Smooth muscle cell (in vitro differentiated cells): ENCODE measurements around the gene HSH2D. TPM values are rescaled to one million over a fixed set of nuclear protein-coding genes. Genes with fewer than 3 reads are reported as not detected.

Experiments used
- DNase-seq: peaks from one replicate; lab custom pipeline; 2025; ENCODE audit not compliant: unreplicated experiment; lab: John Stamatoyannopoulos, UW
- H2AFZ ChIP-seq: fragments of 200-600 bp; sonication (generic); 2 replicates; pipeline ENCODE4 v1.6.0; 2016; ENCODE audit warnings: antibody characterized with exemption, low read depth, mild to moderate bottlenecking
- H3F3A ChIP-seq: fragments of 200-600 bp; sonication (generic); 2 replicates; pipeline ENCODE4 v1.6.0; 2017; ENCODE audit warnings: antibody characterized with exemption, low read depth
- H3K27ac ChIP-seq: fragments of 200-600 bp; sonication (generic); 2 replicates; pipeline ENCODE4 v1.5.1; 2016; ENCODE audit warnings: low read depth, mild to moderate bottlenecking
- H3K27me3 ChIP-seq: fragments of 200-600 bp; sonication (generic); 2 replicates; pipeline ENCODE4 v1.6.1; 2016; ENCODE audit warnings: low read depth, mild to moderate bottlenecking
- H3K36me3 ChIP-seq: fragments of 200-600 bp; sonication (generic); 2 replicates; pipeline ENCODE4 v1.5.1; 2016; ENCODE audit warnings: low read depth
- H3K4me1 ChIP-seq: fragments of 200-600 bp; sonication (generic); 2 replicates; pipeline ENCODE4 v1.5.1; 2016; ENCODE audit warnings: low read depth
- H3K4me2 ChIP-seq: fragments of 200-600 bp; sonication (generic); 2 replicates; pipeline ENCODE4 v1.6.0; 2016; ENCODE audit warnings: mild to moderate bottlenecking
- H3K4me3 ChIP-seq: fragments of 200-600 bp; sonication (generic); 2 replicates; pipeline ENCODE4 v1.5.1; 2016; ENCODE audit warnings: mild to moderate bottlenecking
- H3K79me2 ChIP-seq: fragments of 200-600 bp; sonication (generic); 2 replicates; pipeline ENCODE4 v1.6.0; 2016; ENCODE audit warnings: low read depth, mild to moderate bottlenecking
- H3K9ac ChIP-seq: fragments of 200-600 bp; sonication (generic); 2 replicates; pipeline ENCODE4 v1.6.0; 2016; ENCODE audit warnings: low read depth
- H3K9me3 ChIP-seq: fragments of 200-600 bp; sonication (generic); replicated peaks from 2 replicates; pipeline ENCODE4 v1.5.1; 2016; ENCODE audit warnings: low read depth
- H4K20me1 ChIP-seq: fragments of 200-600 bp; sonication (generic); 2 replicates; pipeline ENCODE4 v1.6.0; 2016; ENCODE audit warnings: low read depth
- CTCF ChIP-seq: fragments of 200-600 bp; sonication (generic); IDR thresholded peaks from 2 replicates; pipeline ENCODE4 v1.5.1; 2017; ENCODE audit warnings: borderline replicate concordance, mild to moderate bottlenecking, antibody characterized with exemption; ENCODE audit not compliant: insufficient read depth, poor library complexity, severe bottlenecking
- WGBS: methylation state at CpG from one replicate; pipeline ENCODE4 v1.1.7; 2016; ENCODE audit warnings: low lambda C conversion rate; 5-methylcytosine and 5-hydroxymethylcytosine counted together
- polyA plus RNA-seq: library from polyadenylated mRNA; unstranded; fragments of >200 nt; fragmentation: Nextera tagmentation; extraction: Ambion mirVana; gene quantifications from 2 replicates; pipeline ENCODE4 v1.2.1, GENCODE V29; 2016
- total RNA-seq: library from RNA; depleted of rRNA; stranded (reverse); fragments of >200 nt; gene quantifications from 2 replicates; pipeline ENCODE4 v1.2.3, GENCODE V29; 2014

Gene HSH2D
- total and polyA plus RNA-seq, 2 experiments from 2014 or later: 0.17 TPM; not detected in 1

- Histone ChIP-seq H3K4me1 (no peaks in the 10 kb centered on the region), H3K27ac (no peak overlapping the region), H3K79me2 (no peaks in the 10 kb centered on the region), H2AFZ (no peak overlapping the region), H3K9me3 (no peaks in the 10 kb centered on the region), H3K36me3 (no peaks in the 10 kb centered on the region), H3K27me3 (no peaks in the 10 kb centered on the region), H3K4me3 (no peak overlapping the region), H3K9ac (no peak overlapping the region), H3F3A (no peaks in the 10 kb centered on the region), H3K4me2 (no peak overlapping the region), H4K20me1 (no peaks in the 10 kb centered on the region)
- no peak for DNase-seq
- 91% methylated on average over 9 of the region's 9 CpGs for WGBS
- TF ChIP-seq CTCF: no peak
Measured at GRCh38 chr19:16142032-16142580, 1.4 kb upstream of the HSH2D start.

- 88% methylated on average over 1 of the region's 1 CpG for WGBS
- no peak for DNase-seq
- H3K4me2 ChIP-seq: no peak overlapping the region
- no peaks in the 10 kb centered on the region for H4K20me1 ChIP-seq
- no peaks in the 10 kb centered on the region for H3K36me3 ChIP-seq
- H2AFZ ChIP-seq: no peak overlapping the region
- no peak for TF ChIP-seq CTCF
- H3K79me2 ChIP-seq: no peaks in the 10 kb centered on the region
- no peaks in the 10 kb centered on the region for H3K9me3 ChIP-seq
- no peak overlapping the region for H3K4me3 ChIP-seq
- H3K27me3 ChIP-seq: no peaks in the 10 kb centered on the region
- no peaks in the 10 kb centered on the region for H3F3A ChIP-seq
- no peak overlapping the region for H3K27ac ChIP-seq
- H3K4me1 ChIP-seq: no peaks in the 10 kb centered on the region
- no peak overlapping the region for H3K9ac ChIP-seq
Measured at GRCh38 chr19:16144216-16144581, 714 bp downstream of the HSH2D start.

GRCh38 chr19:16146112-16146511 is 2.6 kb downstream of the HSH2D start:
- no peak overlapping the region for H3K4me3 ChIP-seq
- TF ChIP-seq CTCF: no peak
- no peaks in the 10 kb centered on the region for H4K20me1 ChIP-seq
- DNase-seq: no peak
- no peak overlapping the region for H3K9ac ChIP-seq
- H3K4me1 ChIP-seq: no peaks in the 10 kb centered on the region
- H3F3A ChIP-seq: no peaks in the 10 kb centered on the region
- no peaks in the 10 kb centered on the region for H3K27me3 ChIP-seq
- no peaks in the 10 kb centered on the region for H3K79me2 ChIP-seq
- no peaks in the 10 kb centered on the region for H3K36me3 ChIP-seq
- no peaks in the 10 kb centered on the region for H3K9me3 ChIP-seq
- no peak overlapping the region for H3K27ac ChIP-seq
- 89% methylated on average over 5 of the region's 5 CpGs for WGBS
- H2AFZ ChIP-seq: no peak overlapping the region
- H3K4me2 ChIP-seq: no peak overlapping the region
